Panc1 (cell line): ENCODE data around the gene DIP2C. TPM values are rescaled to one million over a fixed set of nuclear protein-coding genes. Genes with fewer than 3 reads are reported as not detected.

ENCODE experiments used
- ATAC-seq: fragments of 200-7000 bp; cut with Tn5 transposase; 2 replicates; pipeline ENCODE4 v1.9.1; 2020; ENCODE audit warnings: mild to moderate bottlenecking, moderate library complexity
- BruUV-seq: library from RNA; stranded (reverse); fragments of 400-500 nt; replicated peaks from 2 replicates; lab custom pipeline; 2021; lab: Mats Ljungman, UMichigan
- CTCF ChIA-PET: fragments of 300-600 bp; sonication (Branson Sonifier 250); formaldehyde crosslinking; loops from one replicate; lab custom pipeline; 2022; ENCODE audit warnings: antibody characterized with exemption; lab: Charles Lee
- POLR2A ChIA-PET: fragments of 300-600 bp; sonication (Branson Sonifier 250); formaldehyde crosslinking; loops from one replicate; lab custom pipeline; 2022; ENCODE audit warnings: antibody characterized with exemption; lab: Charles Lee
- DNase-seq: peaks from one replicate; pipeline ENCODE4 v3.0.0-alpha.2; 2010; ENCODE audit warnings: low read depth, low spot score
- H3K27ac ChIP-seq: 2 replicates; pipeline ENCODE4 v1.5.1; 2011; ENCODE audit warnings: mild to moderate bottlenecking, low read length, inconsistent platforms
- H3K27me3 ChIP-seq: fragments of 200-500 bp; sonication (Bioruptor generic); 2 replicates; pipeline ENCODE4 v1.6.0; 2014; ENCODE audit warnings: low read length, inconsistent platforms; ENCODE audit not compliant: control insufficient read depth, insufficient read depth
- H3K36me3 ChIP-seq: fragments of 200-500 bp; sonication (Bioruptor generic); 2 replicates; pipeline ENCODE4 v1.5.1; 2014; ENCODE audit warnings: inconsistent platforms, mild to moderate bottlenecking, low read length, moderate library complexity; ENCODE audit not compliant: control insufficient read depth, insufficient read depth
- H3K4me1 ChIP-seq: 2 replicates; pipeline ENCODE4 v1.5.1; 2011; ENCODE audit warnings: inconsistent platforms, mild to moderate bottlenecking, low read length, moderate library complexity; ENCODE audit not compliant: control insufficient read depth, insufficient read depth
- H3K4me3 ChIP-seq, 2 experiments: 2 replicates each; pipeline ENCODE4 v1.5.1; 2011 to 2012; ENCODE audit warnings: low read depth in 2 of 2, low read length in 2 of 2, mild to moderate bottlenecking in 2 of 2, inconsistent platforms in 1 of 2, moderate library complexity in 1 of 2
- H3K9me3 ChIP-seq: fragments of 200-500 bp; sonication (Bioruptor generic); 2 replicates; pipeline ENCODE4 v1.5.1; 2014; ENCODE audit warnings: low read depth, mild to moderate bottlenecking, inconsistent platforms, low read length, moderate library complexity; ENCODE audit not compliant: control insufficient read depth, insufficient read depth
- CTCF ChIP-seq: fragments of 450-650 bp; IDR thresholded peaks from 2 replicates; pipeline ENCODE4 v1.5.1; 2017; ENCODE audit warnings: mild to moderate bottlenecking
- POLR2AphosphoS5 ChIP-seq: IDR thresholded peaks from 2 replicates; pipeline ENCODE4 v1.6.1; 2012; ENCODE audit warnings: mild to moderate bottlenecking, low read depth, low read length, moderate library complexity
- REST ChIP-seq, 2 experiments: IDR thresholded peaks; 2 replicates each; pipeline ENCODE4 v1.6.1; 2011 to 2012; ENCODE audit warnings: low read depth in 2 of 2, control low read depth in 1 of 2, low read length in 1 of 2, mild to moderate bottlenecking in 1 of 2, moderate library complexity in 1 of 2; ENCODE audit not compliant: insufficient read depth in 1 of 2
- SIN3A ChIP-seq: IDR thresholded peaks from 2 replicates; pipeline ENCODE4 v1.6.1; 2012; ENCODE audit warnings: low read depth, mild to moderate bottlenecking, low read length, moderate library complexity, borderline replicate concordance; ENCODE audit not compliant: insufficient read depth
- TCF7L2 ChIP-seq: IDR thresholded peaks from 2 replicates; pipeline ENCODE4 v1.6.1; 2011; ENCODE audit warnings: mild to moderate bottlenecking, low read depth, low read length, inconsistent platforms
- in situ Hi-C: cut with HindIII; loops from 2 replicates; pipeline ENCODE4 v1.10.0; 2016; ENCODE audit warnings: low sequenced_read_pairs, low pct_unique_long_range_greater_than_20kb
- intact Hi-C: fragments of 100-400 bp; cut with micrococcal nuclease; formaldehyde crosslinking; loops from one replicate; pipeline ENCODE4 v1.10.0; 2022; ENCODE audit not compliant: unreplicated experiment
- total RNA-seq: library from RNA; stranded (reverse); gene quantifications from one replicate; pipeline ENCODE4 v1.2.1, GENCODE V29; 2021; ENCODE audit not compliant: unreplicated experiment

DIP2C gene
- total RNA-seq, 1 experiment from 2014 or later = 13.2 TPM

- ChIA-PET CTCF (no interaction called here), POLR2A (no interaction called here)
- no peaks in the 10 kb centered on the region for H3K27me3 ChIP-seq
- ATAC-seq (no peak), DNase-seq (no peak)
- H3K27ac ChIP-seq = no peak overlapping the region
- in situ Hi-C loops (no loop called here), intact Hi-C loops (no loop called here)
- H3K4me3 ChIP-seq = no peak overlapping the region
- H3K36me3 ChIP-seq = no peaks in the 10 kb centered on the region
- H3K4me1 ChIP-seq = no peaks in the 10 kb centered on the region
- TF ChIP-seq REST (IDR thresholded peaks at IDR 0.05; ENCODE audit: insufficient read depth in 1 of 2, low read depth in 2 of 2, low read length in 1 of 2) = no peak
- no peak for TF ChIP-seq SIN3A
- no peak for TF ChIP-seq CTCF
- TF ChIP-seq POLR2AphosphoS5 = no peak
- TF ChIP-seq TCF7L2 = no peak
- no peaks in the 10 kb centered on the region for H3K9me3 ChIP-seq
- BruUV-seq = no TSS peak
Measured at GRCh38 chr10:299512-299911, 390.0 kb downstream of the DIP2C start.

- in situ Hi-C loops (no loop called here), intact Hi-C loops (no loop called here)
- ATAC-seq = no peak
- no peak overlapping the region for H3K4me3 ChIP-seq
- no peaks in the 10 kb centered on the region for H3K27me3 ChIP-seq
- DNase-seq = no peak
- TF ChIP-seq TCF7L2 (no peak), POLR2AphosphoS5 (no peak), CTCF (no peak), REST (IDR thresholded peaks at IDR 0.05; ENCODE audit: insufficient read depth in 1 of 2, low read depth in 2 of 2, low read length in 1 of 2) (no peak), SIN3A (no peak)
- H3K27ac ChIP-seq = no peak overlapping the region
- POLR2A ChIA-PET = no interaction called here
- CTCF ChIA-PET = no interaction called here
- H3K36me3 ChIP-seq = no peaks in the 10 kb centered on the region
- BruUV-seq = no TSS peak
- H3K9me3 ChIP-seq = no peaks in the 10 kb centered on the region
- H3K4me1 ChIP-seq = no peaks in the 10 kb centered on the region
Measured at GRCh38 chr10:298033-298432, 391.4 kb downstream of the DIP2C start.
